PFSK-1 (cell line): ENCODE measurements around the gene TXNDC15.

ENCODE experiments used
- FOXP2 ChIP-seq: optimal IDR thresholded peaks from 2 replicates; pipeline ENCODE3; 2011; ENCODE audit warnings: borderline replicate concordance, control low read depth, inconsistent platforms; ENCODE audit not compliant: insufficient read depth; ENCODE audit errors: extremely low read length, extremely low read depth
- POLR2AphosphoS5 ChIP-seq: IDR thresholded peaks from 2 replicates; pipeline ENCODE4 v1.6.1; 2012; ENCODE audit warnings: low read depth, mild to moderate bottlenecking, control low read depth, low read length, moderate library complexity
- SIN3A ChIP-seq: IDR thresholded peaks from 2 replicates; pipeline ENCODE4 v1.6.1; 2012; ENCODE audit warnings: mild to moderate bottlenecking, low read length, moderate library complexity, borderline replicate concordance; ENCODE audit not compliant: insufficient read depth
- TAF1 ChIP-seq: IDR thresholded peaks from 2 replicates; pipeline ENCODE4 v1.6.1; 2012; ENCODE audit warnings: low read length, control low read depth, borderline replicate concordance; ENCODE audit not compliant: insufficient read depth
- TF ChIP-seq, protein P1 (sequence below), 2 experiments: IDR thresholded peaks; 2 replicates each; pipeline versions ENCODE4 v1.6.1 to v1.8.0; 2011 to 2012; ENCODE audit warnings: low read depth in 2 of 2, low read length in 2 of 2, control low read depth in 1 of 2, inconsistent platforms in 1 of 2, mild to moderate bottlenecking in 1 of 2, moderate library complexity in 1 of 2; ENCODE audit not compliant: insufficient read depth in 1 of 2

TXNDC15 gene

DNA sequence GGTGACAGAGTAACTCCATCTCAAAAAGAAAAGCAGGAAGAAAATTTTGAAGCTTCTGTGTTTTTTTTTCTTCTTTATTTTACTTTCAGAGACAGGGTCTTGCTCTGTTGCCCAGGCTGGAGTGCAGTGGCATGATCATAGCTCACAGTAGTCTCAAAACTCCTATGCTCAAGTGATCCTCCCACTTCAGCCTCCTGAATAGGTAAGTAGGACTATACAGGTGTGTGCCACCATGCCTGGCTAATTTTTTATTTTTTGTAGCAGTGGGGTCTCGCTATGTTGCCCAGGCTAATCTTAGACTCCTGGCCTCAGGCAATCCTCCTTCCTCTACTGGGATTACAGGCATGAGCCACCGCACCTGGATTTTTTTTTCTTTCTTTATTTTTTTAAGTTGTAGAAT is 38.5 kb upstream of the TXNDC15 start:
- TF ChIP-seq, protein P1, sequence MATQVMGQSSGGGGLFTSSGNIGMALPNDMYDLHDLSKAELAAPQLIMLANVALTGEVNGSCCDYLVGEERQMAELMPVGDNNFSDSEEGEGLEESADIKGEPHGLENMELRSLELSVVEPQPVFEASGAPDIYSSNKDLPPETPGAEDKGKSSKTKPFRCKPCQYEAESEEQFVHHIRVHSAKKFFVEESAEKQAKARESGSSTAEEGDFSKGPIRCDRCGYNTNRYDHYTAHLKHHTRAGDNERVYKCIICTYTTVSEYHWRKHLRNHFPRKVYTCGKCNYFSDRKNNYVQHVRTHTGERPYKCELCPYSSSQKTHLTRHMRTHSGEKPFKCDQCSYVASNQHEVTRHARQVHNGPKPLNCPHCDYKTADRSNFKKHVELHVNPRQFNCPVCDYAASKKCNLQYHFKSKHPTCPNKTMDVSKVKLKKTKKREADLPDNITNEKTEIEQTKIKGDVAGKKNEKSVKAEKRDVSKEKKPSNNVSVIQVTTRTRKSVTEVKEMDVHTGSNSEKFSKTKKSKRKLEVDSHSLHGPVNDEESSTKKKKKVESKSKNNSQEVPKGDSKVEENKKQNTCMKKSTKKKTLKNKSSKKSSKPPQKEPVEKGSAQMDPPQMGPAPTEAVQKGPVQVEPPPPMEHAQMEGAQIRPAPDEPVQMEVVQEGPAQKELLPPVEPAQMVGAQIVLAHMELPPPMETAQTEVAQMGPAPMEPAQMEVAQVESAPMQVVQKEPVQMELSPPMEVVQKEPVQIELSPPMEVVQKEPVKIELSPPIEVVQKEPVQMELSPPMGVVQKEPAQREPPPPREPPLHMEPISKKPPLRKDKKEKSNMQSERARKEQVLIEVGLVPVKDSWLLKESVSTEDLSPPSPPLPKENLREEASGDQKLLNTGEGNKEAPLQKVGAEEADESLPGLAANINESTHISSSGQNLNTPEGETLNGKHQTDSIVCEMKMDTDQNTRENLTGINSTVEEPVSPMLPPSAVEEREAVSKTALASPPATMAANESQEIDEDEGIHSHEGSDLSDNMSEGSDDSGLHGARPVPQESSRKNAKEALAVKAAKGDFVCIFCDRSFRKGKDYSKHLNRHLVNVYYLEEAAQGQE (IDR thresholded peaks at IDR 0.05; ENCODE audit: insufficient read depth in 1 of 2, low read depth in 2 of 2, low read length in 2 of 2): no peak
- no peak for TF ChIP-seq SIN3A
- no peak for TF ChIP-seq POLR2AphosphoS5
- no peak for TF ChIP-seq FOXP2
- no peak for TF ChIP-seq TAF1

DNA sequence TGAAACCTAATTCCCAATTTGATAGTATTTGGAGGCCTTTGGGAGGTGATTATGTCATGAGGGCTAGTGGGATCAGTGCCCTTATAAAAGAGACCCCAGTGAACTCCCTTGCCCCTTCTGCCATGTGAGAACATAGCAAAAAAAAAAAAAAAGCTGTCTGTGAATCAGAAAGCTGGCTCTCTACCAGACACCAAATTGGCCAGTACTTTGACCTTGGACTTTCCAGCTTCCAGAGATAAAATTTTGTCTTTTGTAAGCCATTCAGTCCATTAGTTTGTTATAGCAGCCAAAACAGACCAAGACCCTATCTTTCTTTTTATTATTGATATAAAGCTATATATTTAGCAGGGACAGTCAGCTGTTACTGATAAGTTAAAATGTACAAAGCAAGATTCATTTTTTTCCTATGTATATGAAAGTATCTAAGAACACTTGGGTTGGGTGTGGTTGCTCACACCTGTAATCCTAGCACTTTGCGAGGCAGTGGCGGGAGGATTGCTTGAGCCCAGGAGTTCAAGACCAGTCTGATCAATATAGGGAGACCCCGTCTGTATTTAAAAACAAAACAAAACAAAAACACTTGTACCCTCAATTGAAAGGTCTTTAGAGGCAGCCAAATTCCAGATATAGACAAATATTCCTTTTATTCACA is 36.5 kb upstream of the TXNDC15 start:
- TF ChIP-seq SIN3A (no peak), FOXP2 (no peak), POLR2AphosphoS5 (no peak), TAF1 (no peak)
- TF ChIP-seq, protein P1 (IDR thresholded peaks at IDR 0.05; ENCODE audit: insufficient read depth in 1 of 2, low read depth in 2 of 2, low read length in 2 of 2): no peak

DNA sequence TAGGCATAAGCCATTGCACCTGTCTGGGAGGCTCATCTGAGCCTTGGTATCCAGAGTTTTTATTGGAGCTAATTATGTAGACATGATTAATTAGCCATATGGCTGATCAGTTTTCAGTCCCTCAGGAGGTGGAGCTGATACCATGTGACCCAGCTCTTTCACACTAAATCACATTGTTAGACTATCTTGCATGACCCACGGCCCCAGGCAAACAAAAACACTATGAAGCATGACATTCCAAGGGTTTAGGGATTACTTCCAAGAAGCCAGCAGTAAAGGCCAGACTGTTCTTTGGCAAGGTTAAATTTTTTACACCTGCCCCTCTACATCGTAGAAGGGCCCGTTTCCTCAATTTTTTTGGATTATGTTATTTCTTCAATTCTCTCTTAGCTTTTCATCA is 33.4 kb upstream of the TXNDC15 start:
- TF ChIP-seq, protein P1 (IDR thresholded peaks at IDR 0.05; ENCODE audit: insufficient read depth in 1 of 2, low read depth in 2 of 2, low read length in 2 of 2): no peak
- TF ChIP-seq SIN3A (no peak), POLR2AphosphoS5 (no peak), FOXP2 (no peak), TAF1 (no peak)

DNA sequence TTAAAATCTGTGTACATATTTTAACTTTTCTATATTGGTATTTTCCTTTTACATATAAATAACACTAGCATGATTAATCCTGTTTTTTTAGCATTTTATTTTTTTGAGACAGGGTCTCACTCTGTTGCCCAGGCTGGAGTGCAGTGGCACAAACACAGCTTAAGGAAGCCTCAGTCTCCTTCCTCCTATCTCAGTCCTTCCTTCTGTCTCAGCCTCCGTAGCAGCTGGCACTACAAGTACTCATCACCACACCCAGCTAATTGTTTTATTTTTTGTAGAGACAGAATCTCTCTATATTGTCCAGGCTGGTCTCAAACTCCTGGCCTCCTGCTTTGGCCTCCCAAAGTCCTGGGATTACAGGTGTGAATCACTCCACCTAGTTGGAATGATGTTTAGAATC is 29.9 kb upstream of the TXNDC15 start:
- TF ChIP-seq SIN3A: no peak
- TF ChIP-seq FOXP2: no peak
- TF ChIP-seq POLR2AphosphoS5: no peak
- TF ChIP-seq, protein P1 (IDR thresholded peaks at IDR 0.05; ENCODE audit: insufficient read depth in 1 of 2, low read depth in 2 of 2, low read length in 2 of 2): no peak
- no peak for TF ChIP-seq TAF1
